GM12878 (cell line): ENCODE results near the gene COL18A1. TPM values are rescaled to one million over a fixed set of nuclear protein-coding genes. Genes with fewer than 3 reads are reported as not detected.

Experiments used
- ATAC-seq: fragments of 200-7000 bp; cut with Tn5 transposase; 3 replicates; pipeline ENCODE4 v1.9.1; 2020; ENCODE audit warnings: mild to moderate bottlenecking, moderate library complexity
- BruUV-seq: library from RNA; stranded (reverse); fragments of 400-500 nt; replicated peaks from 2 replicates; lab custom pipeline; 2021; lab: Mats Ljungman, UMichigan
- CTCF ChIA-PET: fragments of 300-600 bp; sonication (Branson Sonifier 250); formaldehyde crosslinking; extraction: SDS; loops from one replicate; lab custom pipeline; 2021; ENCODE audit warnings: inconsistent platforms; lab: Yijun Ruan, JAX
- POLR2A ChIA-PET: fragments of 350-600 bp; formaldehyde crosslinking; extraction: SDS; loops from one replicate; lab custom pipeline; 2021; ENCODE audit warnings: inconsistent platforms; lab: Charles Lee
- RAD21 ChIA-PET: fragments of 300-600 bp; sonication (Branson Sonifier 250); formaldehyde crosslinking; loops from one replicate; lab custom pipeline; 2023; ENCODE audit warnings: antibody characterized with exemption; ENCODE audit not compliant: unreplicated experiment; lab: Charles Lee
- SMC1A ChIA-PET: fragments of 300-600 bp; sonication (Branson Sonifier 250); formaldehyde crosslinking; loops from one replicate; lab custom pipeline; 2023; ENCODE audit not compliant: unreplicated experiment, uncharacterized antibody; lab: Charles Lee
- DNase-seq: peaks from one replicate; pipeline ENCODE4 v3.0.0-alpha.2; 2011; ENCODE audit warnings: low read depth, low spot score
- FAIRE-seq: peaks from 3 replicates; lab custom pipeline; 2011; peaks lifted over from hg19 to GRCh38; lab: Jason Lieb, UNC
- H2AFZ ChIP-seq: 2 replicates; pipeline ENCODE4 v1.6.0; 2011; ENCODE audit warnings: low read depth, low read length, control low read depth; ENCODE audit not compliant: control insufficient read depth
- H3K27ac ChIP-seq: 2 replicates; pipeline ENCODE4 v1.5.1; 2011; ENCODE audit warnings: control low read depth; ENCODE audit not compliant: control insufficient read depth, insufficient read depth
- H3K27me3 ChIP-seq, 2 experiments: replicated peaks in 1 of 2; 2 replicates each; pipeline versions ENCODE4 v1.6.0 to v1.6.1; 2011; ENCODE audit warnings: low read length in 1 of 2; ENCODE audit not compliant: control insufficient read depth in 2 of 2, insufficient read depth in 2 of 2
- H3K36me3 ChIP-seq, 2 experiments: 2 replicates each; pipeline ENCODE4 v1.5.1; 2011; ENCODE audit warnings: low read length in 1 of 2; ENCODE audit not compliant: control insufficient read depth in 2 of 2, insufficient read depth in 2 of 2
- H3K4me1 ChIP-seq: 2 replicates; pipeline ENCODE4 v1.6.1; 2011; ENCODE audit warnings: mild to moderate bottlenecking, low read length, moderate library complexity, mixed read lengths; ENCODE audit not compliant: control insufficient read depth, insufficient read depth
- H3K4me2 ChIP-seq: 2 replicates; pipeline ENCODE4 v1.6.0; 2011; ENCODE audit warnings: control low read depth; ENCODE audit not compliant: control insufficient read depth, insufficient read depth
- H3K4me3 ChIP-seq: fragments of 200-600 bp; sonication (generic); 2 replicates; pipeline ENCODE4 v1.5.1; 2016
- H3K79me2 ChIP-seq: 2 replicates; pipeline ENCODE4 v1.6.0; 2011; ENCODE audit warnings: low read length; ENCODE audit not compliant: control insufficient read depth, insufficient read depth
- H3K9ac ChIP-seq: 2 replicates; pipeline ENCODE4 v1.8.0; 2011; ENCODE audit warnings: low read length, control low read depth, mixed read lengths; ENCODE audit not compliant: control insufficient read depth, insufficient read depth
- H3K9me3 ChIP-seq: replicated peaks from 3 replicates; pipeline ENCODE4 v1.5.1; 2011; ENCODE audit warnings: mild to moderate bottlenecking, low read length; ENCODE audit not compliant: control insufficient read depth, insufficient read depth
- H4K20me1 ChIP-seq: 2 replicates; pipeline ENCODE4 v1.6.0; 2011; ENCODE audit not compliant: control insufficient read depth, insufficient read depth
- ATF7 ChIP-seq: fragments of 450-650 bp; IDR thresholded peaks from 2 replicates; pipeline ENCODE4 v1.6.1; 2016; ENCODE audit warnings: low read depth, mild to moderate bottlenecking
- BMI1 ChIP-seq: fragments of 450-650 bp; IDR thresholded peaks from 2 replicates; pipeline ENCODE4 v1.6.1; 2016; ENCODE audit warnings: mild to moderate bottlenecking, moderate library complexity, borderline replicate concordance
- CBX3 ChIP-seq: fragments of 200-600 bp; sonication (generic); IDR thresholded peaks from 2 replicates; pipeline ENCODE4 v1.6.1; 2016; ENCODE audit warnings: low read depth, borderline replicate concordance
- CBX5 ChIP-seq: sonication (generic); IDR thresholded peaks from 2 replicates; pipeline ENCODE4 v1.6.1; 2016; ENCODE audit warnings: low read depth, moderate library complexity, mild to moderate bottlenecking, inconsistent platforms
- CHD1 ChIP-seq: IDR thresholded peaks from 2 replicates; pipeline ENCODE4 v1.6.1; 2012; ENCODE audit warnings: low read depth, low read length, improper control_type of control experiment
- GATAD2B ChIP-seq: fragments of 450-650 bp; conservative IDR thresholded peaks from 2 replicates; pipeline ENCODE4 v1.6.1; 2017; ENCODE audit warnings: low read depth, mild to moderate bottlenecking, moderate library complexity
- HSF1 ChIP-seq: fragments of 150-350 bp; IDR thresholded peaks from 2 replicates; pipeline ENCODE4 v1.6.1; 2014; ENCODE audit warnings: mild to moderate bottlenecking, low read depth, low read length
- JUNB ChIP-seq: IDR thresholded peaks from 2 replicates; pipeline ENCODE4 v1.6.1; 2016; ENCODE audit warnings: antibody characterized with exemption, mild to moderate bottlenecking
- NR2C1 ChIP-seq: fragments of 450-650 bp; IDR thresholded peaks from 2 replicates; pipeline ENCODE4 v1.6.1; 2017; ENCODE audit warnings: antibody characterized with exemption, mild to moderate bottlenecking, moderate library complexity
- NR2F1 ChIP-seq: fragments of 450-650 bp; conservative IDR thresholded peaks from 2 replicates; pipeline ENCODE4 v1.6.1; 2017; ENCODE audit warnings: mild to moderate bottlenecking
- PAX5 ChIP-seq: IDR thresholded peaks from 2 replicates; pipeline ENCODE4 v1.6.1; 2011; ENCODE audit warnings: low read depth, low read length, borderline replicate concordance
- PML ChIP-seq: IDR thresholded peaks from 2 replicates; pipeline ENCODE4 v1.6.1; 2012; ENCODE audit warnings: low read length, inconsistent platforms
- SMAD5 ChIP-seq: IDR thresholded peaks from 2 replicates; pipeline ENCODE4 v1.6.1; 2016; ENCODE audit warnings: antibody characterized with exemption, low read depth
- SP1 ChIP-seq: IDR thresholded peaks from one replicate; pipeline ENCODE4 v1.6.1; 2011; ENCODE audit warnings: low read depth, low read length
- WGBS: methylation state at CpG from one replicate; pipeline ENCODE4 v1.1.6; 2016; ENCODE audit warnings: low lambda C conversion rate; ENCODE audit not compliant: insufficient replicate concordance, insufficient coverage; ENCODE audit errors: missing lambda C conversion rate; 5-methylcytosine and 5-hydroxymethylcytosine counted together
- in situ Hi-C: fragments of 300-500 bp; cut with MboI; formaldehyde crosslinking; loops from 9 replicates; pipeline ENCODE4 v1.14.3; 2018; ENCODE audit warnings: mixed read lengths
- intact Hi-C: fragments of 100-400 bp; cut with micrococcal nuclease; formaldehyde crosslinking; loops from one replicate; pipeline ENCODE4 v1.14.2; 2022; ENCODE audit not compliant: unreplicated experiment
- polyA plus RNA-seq, 11 experiments: library from polyadenylated mRNA; depleted of rRNA in 4 of 11; unstranded in 6 of 11; stranded (reverse) in 5 of 11; fragments of >200 nt; fragmentation: Nextera tagmentation in 4 of 11; fragmentation: Illumina TruSeq in 1 of 11; extraction: Ambion mirVana in 4 of 11; extraction: Trizol in 1 of 11; gene quantifications; 1 replicate in 1 of 11; 2 replicates in 10 of 11; pipeline versions ENCODE4 v1.2.1 to v1.2.3, GENCODE V29; 2011 to 2016; ENCODE audit warnings: inconsistent platforms in 2 of 11, missing spikeins in 2 of 11, low read depth in 1 of 11
- total RNA-seq, 4 experiments: library from RNA; depleted of rRNA in 3 of 4; stranded (reverse); fragments of >200 nt in 3 of 4; fragmentation: Illumina TruSeq in 1 of 4; extraction: Trizol in 1 of 4; gene quantifications; 2 replicates each; pipeline versions ENCODE4 v1.2.1 to v1.2.3, GENCODE V29; 2013 to 2021
- TF ChIP-seq, protein P1 (sequence below): fragments of 450-650 bp; IDR thresholded peaks from 2 replicates; pipeline ENCODE4 v1.6.1; 2014; ENCODE audit warnings: mild to moderate bottlenecking
- TF ChIP-seq, protein P2 (sequence below), 3 experiments: IDR thresholded peaks in 2 of 3; conservative IDR thresholded peaks in 1 of 3; 2 replicates each; pipeline ENCODE4 v1.5.1; 2011; ENCODE audit warnings: low read depth in 3 of 3, low read length in 3 of 3, mild to moderate bottlenecking in 3 of 3, control low read depth in 2 of 3, moderate library complexity in 2 of 3, inconsistent platforms in 1 of 3, mixed read lengths in 1 of 3; ENCODE audit not compliant: control insufficient read depth in 2 of 3, insufficient read depth in 1 of 3; ENCODE audit errors: extremely low read depth in 1 of 3

Gene COL18A1
- total and polyA plus RNA-seq, 10 of the 15 experiments (the other 5 are each of a cell fraction or from before 2014, with no cell fraction given), result under 0.01 to 0.49 (median 0.09) TPM; not detected in 3

DNA sequence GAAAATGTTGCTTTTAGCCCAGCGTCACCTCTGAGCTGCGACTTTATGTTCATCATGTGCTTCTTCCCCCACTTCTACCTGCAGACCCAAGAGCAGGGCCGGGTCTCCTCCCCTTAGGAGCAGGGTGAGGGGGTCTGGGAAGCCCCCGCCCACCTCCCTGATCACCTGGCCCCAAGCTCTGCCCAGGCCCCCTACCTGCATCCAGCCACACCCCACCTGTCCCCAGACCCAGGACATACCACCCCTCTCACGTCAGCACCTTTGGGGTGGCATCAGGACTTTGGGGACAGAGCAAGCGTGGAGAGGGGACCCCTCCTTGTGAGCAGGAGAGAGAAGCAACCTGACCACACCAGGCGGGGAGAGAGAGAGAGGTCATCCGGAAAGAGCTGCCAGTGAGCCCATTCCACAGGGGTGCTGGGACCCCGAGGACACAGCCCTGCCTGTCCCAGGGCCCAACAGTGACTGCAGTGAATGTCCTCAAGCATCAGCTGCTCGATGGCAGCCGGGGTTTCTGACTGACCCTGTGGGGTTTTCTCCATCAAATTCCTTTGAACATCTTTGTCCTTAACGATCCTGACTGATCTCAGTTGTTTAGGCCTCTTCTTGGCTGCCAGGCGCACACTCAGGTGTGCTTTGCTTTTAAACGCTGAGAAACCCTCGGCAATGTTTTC is 42.8 kb upstream of the COL18A1 start:
- BruUV-seq, result no TSS peak
- Histone ChIP-seq H3K4me1 (no peaks in the 10 kb centered on the region), H3K36me3 (no peaks in the 10 kb centered on the region), H3K4me2 (no peak overlapping the region), H3K79me2 (no peaks in the 10 kb centered on the region), H3K4me3 (no peak overlapping the region), H4K20me1 (no peaks in the 10 kb centered on the region), H2AFZ (no peak overlapping the region), H3K27me3 (no peaks in the 10 kb centered on the region; a peak in 1 of 4 replicates), H3K9ac (no peak overlapping the region), H3K9me3 (no peaks in the 10 kb centered on the region), H3K27ac (no peak overlapping the region)
- 24% methylated on average over 15 of the region's 15 CpGs for WGBS
- no peak for FAIRE-seq
- TF ChIP-seq BMI1, result no peak
- TF ChIP-seq HSF1, result no peak
- TF ChIP-seq, protein P1, sequence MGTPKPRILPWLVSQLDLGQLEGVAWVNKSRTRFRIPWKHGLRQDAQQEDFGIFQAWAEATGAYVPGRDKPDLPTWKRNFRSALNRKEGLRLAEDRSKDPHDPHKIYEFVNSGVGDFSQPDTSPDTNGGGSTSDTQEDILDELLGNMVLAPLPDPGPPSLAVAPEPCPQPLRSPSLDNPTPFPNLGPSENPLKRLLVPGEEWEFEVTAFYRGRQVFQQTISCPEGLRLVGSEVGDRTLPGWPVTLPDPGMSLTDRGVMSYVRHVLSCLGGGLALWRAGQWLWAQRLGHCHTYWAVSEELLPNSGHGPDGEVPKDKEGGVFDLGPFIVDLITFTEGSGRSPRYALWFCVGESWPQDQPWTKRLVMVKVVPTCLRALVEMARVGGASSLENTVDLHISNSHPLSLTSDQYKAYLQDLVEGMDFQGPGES, result no peak
- no peak for TF ChIP-seq CBX5
- TF ChIP-seq NR2C1, result no peak
- no peak for TF ChIP-seq GATAD2B
- no peak for TF ChIP-seq SMAD5
- no peak for TF ChIP-seq NR2F1
- TF ChIP-seq ATF7, result no peak
- no peak for TF ChIP-seq JUNB
- TF ChIP-seq PML, result no peak
- no peak for TF ChIP-seq SP1
- no peak for TF ChIP-seq PAX5
- TF ChIP-seq, protein P2, sequence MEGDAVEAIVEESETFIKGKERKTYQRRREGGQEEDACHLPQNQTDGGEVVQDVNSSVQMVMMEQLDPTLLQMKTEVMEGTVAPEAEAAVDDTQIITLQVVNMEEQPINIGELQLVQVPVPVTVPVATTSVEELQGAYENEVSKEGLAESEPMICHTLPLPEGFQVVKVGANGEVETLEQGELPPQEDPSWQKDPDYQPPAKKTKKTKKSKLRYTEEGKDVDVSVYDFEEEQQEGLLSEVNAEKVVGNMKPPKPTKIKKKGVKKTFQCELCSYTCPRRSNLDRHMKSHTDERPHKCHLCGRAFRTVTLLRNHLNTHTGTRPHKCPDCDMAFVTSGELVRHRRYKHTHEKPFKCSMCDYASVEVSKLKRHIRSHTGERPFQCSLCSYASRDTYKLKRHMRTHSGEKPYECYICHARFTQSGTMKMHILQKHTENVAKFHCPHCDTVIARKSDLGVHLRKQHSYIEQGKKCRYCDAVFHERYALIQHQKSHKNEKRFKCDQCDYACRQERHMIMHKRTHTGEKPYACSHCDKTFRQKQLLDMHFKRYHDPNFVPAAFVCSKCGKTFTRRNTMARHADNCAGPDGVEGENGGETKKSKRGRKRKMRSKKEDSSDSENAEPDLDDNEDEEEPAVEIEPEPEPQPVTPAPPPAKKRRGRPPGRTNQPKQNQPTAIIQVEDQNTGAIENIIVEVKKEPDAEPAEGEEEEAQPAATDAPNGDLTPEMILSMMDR (IDR thresholded peaks at IDR 0.05 in 2 of 3, conservative IDR thresholded peaks at IDR 0.05 in 1 of 3; ENCODE audit: control insufficient read depth in 2 of 3, extremely low read depth in 1 of 3, insufficient read depth in 1 of 3, low read depth in 3 of 3, low read length in 3 of 3), result no peak
- no peak for TF ChIP-seq CBX3
- no peak for TF ChIP-seq CHD1
- ChIA-PET POLR2A (no interaction called here), RAD21 (no interaction called here), CTCF (no interaction called here), SMC1A (no interaction called here)
- intact Hi-C loops, result no loop called here
- in situ Hi-C loops, result no loop called here
- DNase-seq, result no peak
- ATAC-seq, result no peak
